NCI-H526 (cell line): ENCODE measurements around the gene SSTR5.
"Not testable (repeated sequence)": the region's sequence is repeated elsewhere in the genome, so short reads cannot be mapped to it uniquely, and the experiment has no call there.

ENCODE experiments used
- DNase-seq, 2 experiments: peaks; one replicate each; lab custom pipeline; 2025; lab: John Stamatoyannopoulos, UW

Gene SSTR5

GRCh38 chr16:1092685-1093283 is 20.2 kb downstream of the SSTR5 start:
- DNase-seq: not testable (repeated sequence)

GRCh38 chr16:1093284-1094123 is 21.0 kb downstream of the SSTR5 start:
- peak; percentile 36 to 84 for DNase-seq

- DNase-seq: no peak
Measured at GRCh38 chr16:1094124-1094479, 21.6 kb downstream of the SSTR5 start.

- no peak for DNase-seq
Measured at GRCh38 chr16:1094601-1095449, 22.3 kb downstream of the SSTR5 start.

- DNase-seq: no peak
Measured at GRCh38 chr16:1095450-1096168, 23.1 kb downstream of the SSTR5 start.

- DNase-seq: no peak
Measured at GRCh38 chr16:1096169-1097082, 23.9 kb downstream of the SSTR5 start, which contains the start of gene C1QTNF8. TSS of gene C1QTNF8 (minus strand) at chr16:1096244. CDS start at chr16:1094922, 1,322 bp downstream.

- no peak for DNase-seq
Measured at GRCh38 chr16:1097156-1097555, 24.6 kb downstream of the SSTR5 start.

GRCh38 chr16:1097800-1098199 is 25.3 kb downstream of the SSTR5 start:
- DNase-seq: no peak

- no peak for DNase-seq
Measured at GRCh38 chr16:1098266-1098991, 25.9 kb downstream of the SSTR5 start.

GRCh38 chr16:1099189-1100083 is 26.9 kb downstream of the SSTR5 start:
- no peak for DNase-seq

- DNase-seq: no peak
Measured at GRCh38 chr16:1100084-1100800, 27.7 kb downstream of the SSTR5 start.

- no peak for DNase-seq
Measured at GRCh38 chr16:1101133-1101532, 28.6 kb downstream of the SSTR5 start.

GRCh38 chr16:1101573-1102332 is 29.2 kb downstream of the SSTR5 start:
- DNase-seq: no peak

GRCh38 chr16:1102333-1102700 is 29.8 kb downstream of the SSTR5 start:
- no peak for DNase-seq

- peak in 1 of 2 experiments; percentile 71 for DNase-seq
Measured at GRCh38 chr16:1102921-1103635, 30.5 kb downstream of the SSTR5 start.

GRCh38 chr16:1103636-1103980 is 31.1 kb downstream of the SSTR5 start:
- DNase-seq: no peak
